ENCODE measurements around the gene PACRG. TPM values are rescaled to one million over a fixed set of nuclear protein-coding genes. Genes with fewer than 3 reads are reported as not detected.
A peak's percentile ranks its signal among the peaks of the same experiment; 100 is the strongest.

PACRG gene
- total and polyA plus RNA-seq, 12 donors, result 2.1 to 34.6 (median 10.0) TPM

- DNase-seq, result peak in 1 of 2 donors; percentile 72
- TF ChIP-seq CTCF (IDR thresholded peaks at IDR 0.05), result no peak
Observed at GRCh38 chr6:163338671-163339405, 611.1 kb downstream of the PACRG start.

GRCh38 chr6:163339466-163339865 lies 611.7 kb downstream of the PACRG start:
- no peak for TF ChIP-seq CTCF (IDR thresholded peaks at IDR 0.05)
- WGBS, 2 donors, result 28 to 38% methylated on average over 5 of the region's 5 CpGs
- DNase-seq, result no peak
- Histone ChIP-seq H3K4me3 (peak overlapping the region in 1 of 10 donors; percentile 5), H3K27ac (peak overlapping the region; percentile 71 to 98 (median 86)), H3K27me3 (no peaks in the 10 kb centered on the region), H3K4me1 (peaks cover 28 to 86% (median 52%) of the 10 kb centered on the region in 9 donors), H3K9me3 (no peaks in the 10 kb centered on the region), H3K36me3 (no peaks in the 10 kb centered on the region)
- ATAC-seq, result no peak
- intact Hi-C loops (cut with DNase I), result loop anchor here (5.0 to 10.0 kb wide), 9 partner anchors 73 to 765 kb away; partner anchors contain the start of gene QKI (in 6 of the 10)

More at GRCh38 chr6:163338671-163339405, 611.1 kb downstream of the PACRG start:
- H3K27me3 ChIP-seq, result no peaks in the 10 kb centered on the region
- H3K36me3 ChIP-seq, result no peaks in the 10 kb centered on the region
- peaks cover 28 to 88% (median 58%) of the 10 kb centered on the region in 9 donors for H3K4me1 ChIP-seq
- H3K27ac ChIP-seq, result peak overlapping the region; percentile 71 to 98 (median 86)
- peak overlapping the region in 1 of 10 donors; percentile 5 for H3K4me3 ChIP-seq
- peak; percentile 40 to 77 (median 64) for ATAC-seq
- 45 to 56% methylated on average over 12 of the region's 12 CpGs for WGBS, 2 donors
- H3K9me3 ChIP-seq, result no peaks in the 10 kb centered on the region
- intact Hi-C loops (cut with DNase I), result loop anchor here (5.0 to 10.0 kb wide), 9 partner anchors 73 to 766 kb away; partner anchors contain the start of gene QKI (in 6 of the 10)

GRCh38 chr6:163340201-163340887 lies 612.6 kb downstream of the PACRG start:
- peaks cover 24 to 77% (median 44%) of the 10 kb centered on the region in 9 donors for H3K4me1 ChIP-seq
- H3K4me3 ChIP-seq, result no peak overlapping the region
- no peaks in the 10 kb centered on the region for H3K27me3 ChIP-seq
- ATAC-seq (no peak), DNase-seq (no peak)
- 95% methylated on average over 19 of the region's 19 CpGs for WGBS, 2 donors
- no peaks in the 10 kb centered on the region for H3K36me3 ChIP-seq
- H3K27ac ChIP-seq, result peak overlapping the region in 9 of 10 donors; percentile 73 to 98 (median 89)
- intact Hi-C loops (cut with DNase I), result loop anchor here in 3 of 10 donors (5.0 to 10.0 kb wide), 3 partner anchors 54 to 614 kb away; partner anchors contain the start of gene QKI (in 1 of the 3)
- no peaks in the 10 kb centered on the region for H3K9me3 ChIP-seq
- TF ChIP-seq CTCF (IDR thresholded peaks at IDR 0.05), result peak in 1 of 9 donors; percentile 20

Measured in heart right ventricle (tissue), 16 donors.